Hepatic stellate cell (primary cell): ENCODE measurements around the gene C2CD4C.
"Not testable (repeated sequence)": the region's sequence is repeated elsewhere in the genome, so short reads cannot be mapped to it uniquely, and the experiment has no call there.

Experiments
- DNase-seq: peaks from one replicate; pipeline ENCODE4 v3.0.0; 2011; ENCODE audit warnings: low spot score

The C2CD4C gene

DNA sequence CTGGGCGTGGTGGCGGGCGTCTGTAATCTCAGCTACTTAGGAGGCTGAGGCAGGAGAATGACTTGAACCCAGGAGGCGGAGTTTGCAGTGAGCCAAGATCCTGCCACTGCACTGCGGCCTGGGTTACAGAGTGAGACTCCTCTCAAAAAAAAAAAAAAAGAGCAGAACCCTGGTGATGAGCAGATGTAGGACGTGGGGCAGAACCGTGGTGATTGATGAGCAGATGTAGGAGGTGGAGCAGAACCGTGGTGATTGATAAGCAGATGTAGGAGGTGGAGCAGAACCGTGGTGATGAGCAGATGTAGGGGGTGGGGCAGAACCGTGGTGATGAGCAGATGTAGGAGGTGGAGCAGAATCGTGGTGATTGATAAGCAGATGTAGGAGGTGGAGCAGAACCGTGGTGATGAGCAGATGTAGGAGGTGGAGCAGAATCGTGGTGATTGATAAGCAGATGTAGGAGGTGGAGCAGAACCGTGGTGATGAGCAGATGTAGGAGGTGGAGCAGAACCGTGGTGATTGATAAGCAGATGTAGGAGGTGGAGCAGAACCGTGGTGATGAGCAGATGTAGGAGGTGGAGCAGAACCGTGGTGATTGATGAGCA is 28.2 kb downstream of the C2CD4C start:
- not testable (repeated sequence) for DNase-seq

DNA sequence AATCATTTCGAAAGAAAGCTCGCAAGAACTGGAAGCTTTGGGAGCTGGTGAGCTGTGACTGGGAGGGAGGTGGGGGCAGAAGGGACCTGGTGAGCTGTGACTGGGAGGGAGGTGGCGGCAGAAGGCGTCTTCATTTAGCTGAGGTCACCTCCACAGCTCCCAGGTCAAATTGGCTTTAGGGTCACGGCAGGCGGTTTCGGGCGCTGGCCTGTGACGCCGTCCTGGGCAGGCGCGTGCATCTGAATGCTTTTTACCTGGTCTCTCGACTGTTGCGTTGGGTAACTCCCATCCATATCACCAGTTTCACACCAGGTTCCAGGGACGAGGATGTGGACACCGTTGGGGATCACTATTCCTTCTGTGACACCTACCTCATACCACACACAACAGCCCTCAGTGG is 29.2 kb downstream of the C2CD4C start:
- no peak for DNase-seq

- no peak for DNase-seq
These were observed 30.2 kb downstream of the C2CD4C start for GRCh38 chr19:378706-379105.

- DNase-seq: no peak
These were observed 31.0 kb downstream of the C2CD4C start for GRCh38 chr19:377801-378581.

DNA sequence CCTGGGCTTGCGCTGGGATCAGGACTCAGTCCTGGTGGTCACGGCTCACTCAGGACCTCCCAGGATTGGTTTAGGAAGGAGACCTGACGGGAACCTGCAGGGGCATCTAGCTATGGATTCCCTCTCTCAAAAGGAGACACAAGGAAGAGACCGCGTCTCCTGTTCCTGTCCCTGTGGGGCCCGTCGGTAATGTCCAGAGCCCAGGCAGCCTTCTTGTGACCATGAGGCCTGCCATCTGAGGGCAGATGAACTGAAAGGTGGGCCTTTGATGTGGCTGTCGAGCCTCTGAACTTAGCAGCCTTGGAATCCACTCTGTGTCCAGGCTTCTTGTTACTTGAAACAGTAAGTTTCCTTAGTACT is 32.9 kb downstream of the C2CD4C start:
- DNase-seq: no peak

DNA sequence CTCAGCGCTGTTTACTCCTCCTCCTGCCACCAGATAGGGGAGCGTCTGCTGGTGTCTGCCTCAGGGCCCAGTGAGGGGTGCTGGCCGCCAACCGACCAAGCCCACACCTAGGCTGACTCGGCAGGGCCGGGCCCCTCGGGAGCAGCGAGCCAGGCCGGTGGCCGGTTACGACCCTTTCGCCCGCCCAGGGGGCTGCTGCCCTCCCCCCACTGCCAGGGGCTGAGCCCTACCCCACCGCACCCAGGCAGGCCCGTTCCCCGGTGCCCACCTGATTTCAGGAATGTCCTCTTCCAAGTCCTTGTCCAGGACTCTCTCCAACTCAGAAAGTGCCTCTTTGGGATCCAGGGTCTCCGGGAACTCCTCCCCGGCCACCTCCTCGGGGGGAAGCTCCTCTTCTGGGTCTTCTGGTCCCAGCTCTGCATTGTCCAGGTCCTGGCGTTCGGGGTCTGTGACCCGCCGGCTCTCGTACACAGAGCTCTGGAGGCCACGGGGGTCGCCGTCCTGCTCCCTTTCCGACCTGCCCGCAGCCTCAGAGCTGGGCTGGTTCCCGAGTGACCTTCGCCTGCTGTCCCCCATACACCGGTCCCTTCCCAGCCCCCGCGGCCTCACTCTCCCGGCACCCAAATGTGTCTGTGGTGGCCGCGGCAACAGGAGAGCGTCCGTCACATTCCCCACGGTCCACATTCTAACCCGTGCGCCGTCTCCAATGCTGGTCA is 33.4 kb downstream of the C2CD4C start:
- no peak for DNase-seq

DNA sequence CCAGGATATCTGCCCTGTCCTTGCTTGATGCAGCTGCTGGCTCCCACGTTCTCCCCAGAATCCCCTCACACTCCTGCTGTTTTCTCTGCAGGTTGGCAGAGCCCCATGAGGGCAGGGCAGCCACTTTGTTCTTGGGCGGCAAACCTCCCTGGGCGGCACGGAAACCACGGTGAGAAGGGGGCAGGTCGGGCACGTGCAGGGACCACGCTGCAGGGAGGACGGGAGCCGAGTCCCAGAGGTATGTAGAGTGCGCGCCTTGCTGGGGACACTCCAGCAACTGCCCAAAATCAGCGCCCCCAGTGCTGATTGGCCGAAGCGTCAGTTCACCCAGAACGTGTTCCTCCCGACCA is 34.1 kb downstream of the C2CD4C start:
- DNase-seq: no peak

DNA sequence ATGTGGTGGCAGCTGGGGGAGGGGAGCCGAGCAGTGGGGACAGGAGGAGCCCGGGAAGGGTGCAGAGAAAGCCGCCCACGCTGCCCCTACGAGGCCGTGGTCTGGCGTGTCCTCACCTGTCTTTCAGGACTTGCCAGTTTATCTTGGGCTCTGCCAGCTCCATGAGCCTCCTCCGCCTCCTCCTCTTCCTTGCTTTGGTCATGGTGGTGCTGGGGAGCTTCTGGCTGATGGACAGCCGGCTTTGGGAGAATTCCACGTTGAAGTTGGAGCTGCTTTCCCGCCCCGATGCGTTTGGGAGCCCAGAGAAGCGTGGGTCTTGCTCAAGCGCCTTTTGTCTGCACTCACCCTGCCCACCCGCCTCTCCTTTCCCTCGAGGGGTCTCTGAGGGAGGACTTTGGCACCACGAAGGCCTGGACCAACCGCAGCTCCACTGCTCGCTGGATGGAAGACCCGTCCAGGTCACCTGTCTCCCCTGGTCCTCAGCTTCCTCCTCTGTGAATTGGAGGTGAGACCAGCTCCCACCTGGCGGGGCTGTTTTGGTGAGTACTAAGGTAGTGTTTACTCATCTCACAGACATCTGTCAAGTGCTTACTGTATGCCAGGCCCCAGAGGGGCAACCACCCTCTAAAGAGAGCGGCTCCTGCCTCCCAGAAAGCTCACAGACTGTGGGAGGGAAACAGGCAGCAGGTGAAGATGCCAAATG is 34.6 kb downstream of the C2CD4C start:
- no peak for DNase-seq

- DNase-seq: no peak
These were observed 35.4 kb downstream of the C2CD4C start for GRCh38 chr19:373391-374182.

DNA sequence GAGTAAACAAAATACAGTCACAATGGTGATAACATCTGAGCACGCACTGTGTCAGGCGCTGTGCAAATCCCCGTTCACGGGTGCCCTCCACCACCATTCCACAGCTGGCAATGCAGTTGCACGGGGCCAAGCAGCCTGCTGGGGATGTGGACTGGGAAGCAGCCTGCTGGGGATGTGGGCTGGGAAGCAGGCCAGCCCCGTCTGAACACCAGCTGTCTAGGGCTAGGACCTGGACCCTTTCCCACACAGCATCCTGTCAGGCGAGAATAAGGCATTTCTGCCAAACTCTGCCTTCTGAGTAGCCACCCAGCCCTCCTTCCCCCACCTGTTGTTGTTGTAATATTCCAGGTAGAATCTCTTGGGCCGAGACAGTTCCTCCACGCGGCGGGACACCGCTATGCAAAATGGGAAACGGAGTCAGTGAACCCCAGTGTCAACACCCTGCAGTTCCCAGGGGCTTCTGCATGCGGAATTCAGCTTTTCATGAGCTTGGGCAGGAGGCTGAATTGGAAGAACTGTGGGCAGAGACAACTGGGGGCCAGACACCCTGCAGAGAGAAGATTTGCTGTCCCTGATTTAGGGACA is 36.5 kb downstream of the C2CD4C start:
- DNase-seq: peak; percentile 59

DNA sequence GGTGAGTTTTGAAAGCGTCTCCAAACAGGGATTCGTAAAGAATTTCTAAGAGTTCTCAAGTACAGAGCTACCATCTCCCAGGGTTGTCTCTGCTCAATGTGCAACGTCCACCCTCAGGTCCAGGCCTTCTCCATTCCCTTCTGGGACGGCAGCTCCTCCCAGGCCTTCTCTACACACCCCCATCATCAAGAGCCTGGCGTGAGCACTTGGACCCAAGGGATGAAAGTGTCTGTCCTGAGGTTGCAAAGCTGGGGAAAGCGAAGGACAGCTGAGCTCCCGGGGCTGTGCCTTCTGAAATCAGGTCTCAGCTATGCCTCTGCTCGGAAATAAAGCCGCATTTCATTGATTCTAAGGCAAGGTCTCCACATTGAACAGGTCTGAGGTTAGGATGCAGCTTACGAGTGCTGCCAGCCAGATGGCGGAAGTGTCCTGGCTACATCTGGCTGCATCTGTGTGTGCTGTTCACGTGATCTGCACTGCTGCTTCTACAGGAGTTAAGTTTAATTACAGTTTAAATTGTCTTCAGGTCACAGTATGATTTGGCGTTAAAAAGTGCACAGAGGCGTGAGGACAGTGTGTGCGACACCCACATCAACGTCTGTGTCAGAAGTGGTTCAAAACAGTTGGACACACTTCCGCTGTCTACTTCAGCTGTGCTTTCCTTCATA is 37.3 kb downstream of the C2CD4C start:
- DNase-seq: no peak

DNA sequence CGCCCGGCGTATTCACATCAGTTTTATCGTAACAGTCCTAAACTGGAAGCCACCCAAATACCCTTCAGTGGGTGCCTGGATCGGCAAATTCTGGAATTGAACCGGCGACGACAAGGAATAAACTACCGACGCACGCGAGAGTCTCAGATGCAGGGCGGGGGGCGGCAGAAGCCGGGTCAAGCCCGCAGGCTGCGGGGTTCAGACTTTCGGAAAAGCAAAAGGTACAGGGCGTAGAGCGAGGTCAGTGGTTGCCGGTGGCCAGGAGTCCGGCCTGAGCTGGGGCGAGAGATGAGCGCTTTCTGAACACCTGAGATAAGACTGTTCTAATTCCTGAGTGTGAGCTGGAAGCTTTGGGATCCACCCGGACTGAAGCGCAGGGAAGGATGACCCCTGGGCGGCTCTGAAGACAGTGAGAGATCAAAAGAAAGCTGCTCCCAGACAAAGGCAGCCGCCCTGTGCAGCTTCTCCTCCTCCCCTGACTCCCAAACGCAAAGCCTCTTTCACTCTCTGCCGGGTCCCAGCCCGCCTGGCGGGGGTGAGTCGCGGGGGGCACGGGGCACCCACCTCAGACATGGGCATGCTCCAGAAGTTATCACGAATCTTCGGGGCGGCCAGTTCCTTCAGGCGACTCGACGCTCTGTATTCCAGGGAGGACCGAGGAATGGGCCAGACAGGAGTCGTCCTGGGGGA is 38.2 kb downstream of the C2CD4C start:
- DNase-seq: no peak

GRCh38 chr19:369876-370275 is 39.1 kb downstream of the C2CD4C start:
- DNase-seq: no peak

- no peak for DNase-seq
These were observed 39.7 kb downstream of the C2CD4C start for GRCh38 chr19:369256-369655.

DNA sequence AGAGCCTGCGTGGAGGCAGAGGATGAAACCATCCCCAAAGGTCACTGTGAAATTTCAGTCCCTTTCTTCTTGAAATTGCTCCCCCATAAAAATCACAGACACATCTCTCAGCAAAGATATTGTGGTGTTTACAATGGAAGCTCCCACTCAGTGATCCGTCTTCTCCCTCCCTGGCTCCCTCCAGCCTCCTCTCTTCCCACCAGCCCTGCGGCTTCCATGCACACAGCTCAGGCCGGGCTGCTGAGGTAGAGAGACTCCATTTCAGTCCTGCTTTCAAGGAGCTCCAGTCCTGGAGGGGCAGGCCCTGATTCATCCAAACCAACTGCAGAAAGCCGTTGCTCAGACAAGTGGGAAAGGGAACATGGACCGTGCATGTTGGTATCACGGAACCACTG is 40.3 kb downstream of the C2CD4C start:
- DNase-seq: no peak

DNA sequence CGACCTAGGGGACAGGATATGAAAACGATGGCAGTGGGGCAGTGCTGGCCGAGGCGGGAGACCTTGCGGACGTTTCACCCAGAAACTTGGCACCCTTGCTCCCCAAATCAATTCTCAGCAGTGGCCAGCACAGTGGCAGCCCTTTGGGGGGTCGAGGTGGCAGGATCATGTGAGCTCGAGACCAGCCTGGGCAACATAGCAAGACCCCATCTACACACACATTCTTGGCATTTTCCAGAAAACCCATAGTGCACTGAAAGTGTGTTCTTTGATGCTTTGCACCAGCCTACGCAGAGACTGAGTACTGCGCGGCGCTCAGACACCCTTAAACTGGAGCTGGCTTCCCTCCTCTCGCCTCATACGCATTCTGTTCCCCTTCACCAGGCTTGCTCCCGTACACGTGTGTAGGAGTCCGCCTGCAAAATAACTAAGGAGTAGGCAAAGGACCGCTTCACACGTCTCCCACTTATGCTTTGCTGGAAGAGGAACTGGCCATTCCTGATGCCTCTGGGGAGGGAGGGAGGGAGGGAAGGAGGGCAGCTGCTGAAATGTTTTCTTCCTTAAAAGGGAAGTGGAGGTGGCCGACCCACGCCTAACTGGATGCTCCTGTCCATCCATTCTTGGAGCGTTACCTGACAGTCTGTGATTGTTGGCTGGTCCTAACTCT is 40.9 kb downstream of the C2CD4C start:
- DNase-seq: no peak

DNA sequence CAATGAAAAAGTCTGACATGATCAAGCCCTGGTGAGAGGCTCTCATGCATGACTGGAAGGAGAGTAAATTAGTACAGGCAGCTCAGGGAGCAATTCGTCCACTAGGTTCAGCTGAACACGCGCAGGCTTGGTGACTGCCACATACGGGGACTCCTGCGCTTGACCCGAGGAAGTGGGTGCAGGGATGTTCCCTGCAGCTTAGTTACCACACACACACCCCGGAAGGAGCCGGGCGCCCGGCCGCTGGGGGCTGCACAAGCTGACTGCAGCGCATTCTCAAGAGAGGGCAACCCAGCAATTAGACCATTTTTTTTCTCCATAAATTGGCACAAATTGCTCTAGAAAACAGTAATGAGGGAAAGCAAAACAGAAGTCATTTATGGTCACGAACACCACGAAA is 41.4 kb downstream of the C2CD4C start:
- no peak for DNase-seq

GRCh38 chr19:366951-367350 is 42.0 kb downstream of the C2CD4C start:
- DNase-seq: no peak

DNA sequence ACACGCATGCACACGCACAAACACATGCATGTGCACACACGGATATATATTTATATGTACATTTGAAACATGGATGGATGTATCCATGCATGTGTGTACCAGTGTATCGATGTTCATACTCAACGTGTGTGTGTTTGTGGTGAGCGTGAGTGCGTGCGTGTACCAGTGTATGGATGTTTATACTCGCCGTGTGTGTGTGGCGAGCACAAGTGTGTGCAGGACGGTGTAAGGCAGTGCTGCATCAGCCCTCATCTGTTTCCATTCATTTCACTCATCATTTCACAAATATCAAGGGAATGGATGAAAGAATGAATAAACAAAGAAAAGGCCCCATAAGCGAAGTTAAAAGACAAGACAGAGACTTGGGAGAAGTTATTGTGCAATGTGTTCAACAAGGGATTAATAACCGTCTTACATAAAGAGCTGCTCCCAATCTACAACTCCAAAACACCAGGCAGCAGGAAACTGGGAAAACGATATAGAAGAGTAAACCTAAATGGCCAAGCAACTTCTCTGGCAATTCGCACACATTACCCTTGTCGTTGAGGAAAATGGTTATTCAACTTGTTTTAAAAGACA is 42.7 kb downstream of the C2CD4C start:
- no peak for DNase-seq
